MCF 10A (cell line): ENCODE results near the gene ALDH18A1. TPM values are rescaled to one million over a fixed set of nuclear protein-coding genes. Genes with fewer than 3 reads are reported as not detected.
A peak's percentile ranks its signal among the peaks of the same experiment; 100 is the strongest.

Experiments used
- BruUV-seq: library from RNA; stranded (reverse); fragments of 400-500 nt; replicated peaks from 2 replicates; lab custom pipeline; 2021; lab: Mats Ljungman, UMichigan
- CTCF ChIA-PET: fragments of 300-600 bp; sonication (Branson Sonifier 250); formaldehyde crosslinking; extraction: SDS; loops from one replicate; lab custom pipeline; 2021; ENCODE audit warnings: antibody characterized with exemption, inconsistent platforms; lab: Yijun Ruan, JAX
- POLR2A ChIA-PET: fragments of 300-600, 350-650 bp; sonication (Branson Sonifier 250); formaldehyde crosslinking; extraction: SDS; loops from one replicate; lab custom pipeline; 2020; ENCODE audit warnings: antibody characterized with exemption, inconsistent platforms; lab: Yijun Ruan, JAX
- DNase-seq: peaks from one replicate; pipeline ENCODE4 v3.0.0-alpha.2; 2018; ENCODE audit not compliant: unreplicated experiment
- H3K27ac Mint-ChIP-seq: one replicate; pipeline ENCODE4 v1.8.0; 2022; ENCODE audit warnings: mild to moderate bottlenecking, low read depth, mixed read lengths; ENCODE audit not compliant: unreplicated experiment
- H3K27me3 Mint-ChIP-seq: one replicate; pipeline ENCODE4 v1.8.0; 2022; ENCODE audit warnings: mixed read lengths; ENCODE audit not compliant: insufficient read depth, unreplicated experiment
- H3K36me3 Mint-ChIP-seq: one replicate; pipeline ENCODE4 v1.8.0; 2022; ENCODE audit warnings: mild to moderate bottlenecking, moderate library complexity, mixed read lengths; ENCODE audit not compliant: insufficient read depth, unreplicated experiment
- H3K4me1 Mint-ChIP-seq: one replicate; pipeline ENCODE4 v1.8.0; 2022; ENCODE audit warnings: mixed read lengths; ENCODE audit not compliant: insufficient read depth, unreplicated experiment
- H3K4me3 Mint-ChIP-seq: one replicate; pipeline ENCODE4 v1.8.0; 2022; ENCODE audit warnings: mild to moderate bottlenecking, moderate library complexity, mixed read lengths; ENCODE audit not compliant: unreplicated experiment
- H3K9me3 Mint-ChIP-seq: one replicate; pipeline ENCODE4 v1.8.0; 2022; ENCODE audit warnings: mixed read lengths; ENCODE audit not compliant: unreplicated experiment
- CTCF ChIP-seq: fragments of 200-600 bp; IDR thresholded peaks from one replicate; pipeline ENCODE4 v1.8.0; 2022; ENCODE audit warnings: antibody characterized with exemption, mild to moderate bottlenecking; ENCODE audit not compliant: unreplicated experiment
- intact Hi-C: fragments of 100-400 bp; cut with micrococcal nuclease; formaldehyde crosslinking; loops from 2 replicates; pipeline ENCODE4 v1.14.1; 2022
- total RNA-seq: library from RNA; stranded (reverse); gene quantifications from 2 replicates; pipeline ENCODE4 v1.2.3, GENCODE V29; 2022

Gene ALDH18A1
- total RNA-seq, 1 experiment from 2014 or later, result 91.0 TPM

- CTCF ChIA-PET, result interaction anchor here (0.6 to 0.9 kb wide), 5 partner anchors 42 to 187 kb away, joined by 3 to 4 read pairs (median 3); no protein-coding TSS in a partner anchor
- H3K4me3 Mint-ChIP-seq, result peak within 1 kb of the TSS; percentile 88
- POLR2A ChIA-PET, result interaction anchor here (0.7 to 1.4 kb wide), 2 partner anchors 20 to 132 kb away, joined by 4 read pairs; no protein-coding TSS in a partner anchor
- intact Hi-C loops, result loop anchor here (1.0 to 5.0 kb wide), 2 partner anchors 47 to 89 kb away; no protein-coding TSS in a partner anchor
- TF ChIP-seq CTCF, result no peak
- no peaks in the 10 kb centered on the region for H3K4me1 Mint-ChIP-seq
- DNase-seq, result peak; percentile 96
- peaks cover 35% of the 10 kb centered on the region for H3K27me3 Mint-ChIP-seq
- H3K27ac Mint-ChIP-seq, result no peak within 1 kb of the TSS
- no TSS peak for BruUV-seq
- no peaks in the 10 kb centered on the region for H3K9me3 Mint-ChIP-seq
- no peaks in the 10 kb centered on the region for H3K36me3 Mint-ChIP-seq
Observed at GRCh38 chr10:95561177-95561863, 95.2 kb downstream of the ALDH18A1 start, which contains the start of gene SORBS1. Gene SORBS1, minus strand, starts transcription at chr10:95561371. Its CDS starts 120,236 bp downstream, at chr10:95441135.

- TSS peak; percentile 48 for BruUV-seq
- ChIA-PET POLR2A (interaction anchor here (1.0 kb wide), 1 partner anchor 32 kb away, joined by 3 read pairs; no protein-coding TSS in a partner anchor), CTCF (interaction anchor here (0.5 to 1.0 kb wide), 7 partner anchors 11 to 152 kb away, joined by 3 to 4 read pairs (median 3); no protein-coding TSS in a partner anchor)
- no peak overlapping the region for H3K27ac Mint-ChIP-seq
- TF ChIP-seq CTCF, result no peak
- H3K9me3 Mint-ChIP-seq, result no peaks in the 10 kb centered on the region
- peak; percentile 28 for DNase-seq
- no peaks in the 10 kb centered on the region for H3K36me3 Mint-ChIP-seq
- intact Hi-C loops, result loop anchor here (1.0 to 5.0 kb wide), 2 partner anchors 46 to 88 kb away; no protein-coding TSS in a partner anchor
- no peaks in the 10 kb centered on the region for H3K4me1 Mint-ChIP-seq
- H3K4me3 Mint-ChIP-seq, result peak overlapping the region; percentile 88
- peaks cover 35% of the 10 kb centered on the region for H3K27me3 Mint-ChIP-seq
Observed at GRCh38 chr10:95560278-95561176, 96.0 kb downstream of the ALDH18A1 start.

DNA sequence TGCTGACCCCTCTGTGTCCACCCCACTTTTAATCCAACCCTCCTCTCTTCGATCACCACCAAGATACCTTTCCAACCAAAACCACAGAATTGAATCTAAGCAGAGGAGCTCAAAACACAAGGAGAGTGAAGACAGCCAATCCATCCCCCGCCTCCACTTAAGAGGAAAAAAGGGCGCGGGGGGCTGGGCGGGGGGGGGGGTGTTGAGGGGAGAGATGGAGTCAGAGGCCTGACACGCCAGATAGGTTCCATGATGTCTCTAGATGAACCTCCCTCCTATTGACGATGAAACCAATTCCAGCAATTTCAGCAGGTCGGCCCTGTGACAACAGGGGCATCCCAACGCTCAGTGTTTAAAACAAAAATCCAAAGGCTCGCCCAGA lies 96.6 kb downstream of the ALDH18A1 start:
- ChIA-PET POLR2A (interaction anchor here (1.0 kb wide), 1 partner anchor 31 kb away, joined by 3 read pairs; no protein-coding TSS in a partner anchor), CTCF (interaction anchor here (0.5 to 1.0 kb wide), 5 partner anchors 11 to 185 kb away, joined by 3 to 5 read pairs (median 3); no protein-coding TSS in a partner anchor)
- Mint-ChIP-seq H3K27me3 (peaks cover 35% of the 10 kb centered on the region), H3K9me3 (no peaks in the 10 kb centered on the region), H3K4me1 (no peaks in the 10 kb centered on the region), H3K4me3 (peak overlapping the region; percentile 88), H3K36me3 (no peaks in the 10 kb centered on the region), H3K27ac (no peak overlapping the region)
- TF ChIP-seq CTCF, result no peak
- intact Hi-C loops, result loop anchor here (5.0 kb wide), 1 partner anchor 88 kb away; no protein-coding TSS in a partner anchor
- no peak for DNase-seq
- no TSS peak for BruUV-seq
